HG02884 (cell line): ENCODE data around the gene NXF1.

Source experiments
- ATAC-seq: cut with Tn5 transposase; IDR thresholded peaks from one replicate; pipeline ENCODE4 v1.9.1; 2021; ENCODE audit warnings: mild to moderate bottlenecking, moderate library complexity; ENCODE audit not compliant: unreplicated experiment

The NXF1 gene

GRCh38 chr11:62747475-62748160 is 57.6 kb downstream of the NXF1 start:
- no peak for ATAC-seq
